DOHH2 (cell line): ENCODE data around the gene GLI1.
"Not testable (repeated sequence)": the region's sequence is repeated elsewhere in the genome, so short reads cannot be mapped to it uniquely, and the experiment has no call there.

Source experiments
- H3F3A ChIP-seq: fragments of 200-600 bp; sonication (generic), shearing (Covaris generic); 2 replicates; pipeline ENCODE4 v1.6.0; 2016; ENCODE audit warnings: antibody characterized with exemption, mild to moderate bottlenecking; ENCODE audit not compliant: control insufficient read depth, insufficient read depth
- H3K27ac ChIP-seq: fragments of 200-600 bp; sonication (generic); 2 replicates; pipeline ENCODE4 v1.5.1; 2014; ENCODE audit warnings: low read depth, mild to moderate bottlenecking, low read length, moderate library complexity
- H3K27me3 ChIP-seq: fragments of 200-600 bp; sonication (generic); 2 replicates; pipeline ENCODE4 v1.6.1; 2014; ENCODE audit warnings: mild to moderate bottlenecking, low read length, mixed read lengths; ENCODE audit not compliant: control insufficient read depth
- H3K36me3 ChIP-seq: fragments of 200-600 bp; sonication (generic); 2 replicates; pipeline ENCODE4 v1.6.1; 2014; ENCODE audit warnings: mild to moderate bottlenecking, low read length, moderate library complexity, mixed read lengths; ENCODE audit not compliant: control insufficient read depth
- H3K4me1 ChIP-seq: fragments of 200-600 bp; sonication (generic); 2 replicates; pipeline ENCODE4 v1.6.1; 2014; ENCODE audit warnings: mild to moderate bottlenecking, low read length, mixed read lengths; ENCODE audit not compliant: control insufficient read depth
- H3K4me2 ChIP-seq: fragments of 200-600 bp; sonication (generic); 2 replicates; pipeline ENCODE4 v1.6.0; 2014; ENCODE audit warnings: mild to moderate bottlenecking, low read length, moderate library complexity
- H3K4me3 ChIP-seq: fragments of 200-600 bp; sonication (generic); 2 replicates; pipeline ENCODE4 v1.5.1; 2014; ENCODE audit warnings: mild to moderate bottlenecking, low read length, mixed read lengths
- H3K79me2 ChIP-seq: fragments of 200-600 bp; sonication (generic); 2 replicates; pipeline ENCODE4 v1.6.1; 2014; ENCODE audit warnings: mild to moderate bottlenecking, low read length, mixed read lengths; ENCODE audit not compliant: control insufficient read depth
- H3K9me2 ChIP-seq: fragments of 200-600 bp; sonication (generic); replicated peaks from 2 replicates; pipeline ENCODE4 v1.6.1; 2014; ENCODE audit warnings: mild to moderate bottlenecking, low read length, mixed read lengths; ENCODE audit not compliant: control insufficient read depth
- H3K9me3 ChIP-seq: fragments of 200-600 bp; sonication (generic); 2 replicates; pipeline ENCODE4 v1.6.1; 2014; ENCODE audit warnings: antibody characterized with exemption, low read length, mixed read lengths; ENCODE audit not compliant: control insufficient read depth, insufficient read depth
- H4K20me1 ChIP-seq: fragments of 200-600 bp; sonication (generic); 2 replicates; pipeline ENCODE4 v1.6.0; 2014; ENCODE audit warnings: low read depth, mild to moderate bottlenecking, antibody characterized with exemption, low read length, moderate library complexity; ENCODE audit not compliant: control insufficient read depth, insufficient read depth
- CTCF ChIP-seq: fragments of 200-600 bp; sonication (generic); IDR thresholded peaks from one replicate; pipeline ENCODE4 v1.5.1; 2014; ENCODE audit warnings: antibody characterized with exemption, mild to moderate bottlenecking, low read depth, low read length; ENCODE audit not compliant: poor library complexity, severe bottlenecking
- EZH2phosphoT487 ChIP-seq: fragments of 200-600 bp; sonication (generic); IDR thresholded peaks from 2 replicates; pipeline ENCODE4 v1.6.1; 2017; ENCODE audit warnings: borderline replicate concordance, mild to moderate bottlenecking, antibody characterized with exemption, low read length, moderate library complexity, mixed read lengths

GLI1 gene

GRCh38 chr12:57500213-57500612 is 40.6 kb downstream of the GLI1 start:
- TF ChIP-seq CTCF (no peak), EZH2phosphoT487 (no peak)
- Histone ChIP-seq H3K4me2 (no peak overlapping the region), H3K27ac (no peak overlapping the region), H3K79me2 (peaks cover 6% of the 10 kb centered on the region; the same call in 1 of the 2 replicates), H3K9me3 (no peaks in the 10 kb centered on the region), H3K4me3 (no peak overlapping the region), H3K36me3 (peaks cover 85% of the 10 kb centered on the region), H4K20me1 (no peaks in the 10 kb centered on the region; the same call in 1 of the 2 replicates), H3K4me1 (no peaks in the 10 kb centered on the region), H3K27me3 (no peaks in the 10 kb centered on the region), H3F3A (no peaks in the 10 kb centered on the region), H3K9me2 (no peaks in the 10 kb centered on the region)

- not testable (repeated sequence) for H3K27me3 ChIP-seq, H3K9me2 ChIP-seq, H3K27ac ChIP-seq, H3K4me2 ChIP-seq, H4K20me1 ChIP-seq, H3F3A ChIP-seq, H3K9me3 ChIP-seq, H3K4me1 ChIP-seq, H3K79me2 ChIP-seq, H3K4me3 ChIP-seq
- H3K36me3 ChIP-seq: peaks cover 81% of the 10 kb centered on the region
Observed at GRCh38 chr12:57502311-57502969, 42.9 kb downstream of the GLI1 start.

GRCh38 chr12:57506541-57506940 is 47.0 kb downstream of the GLI1 start:
- H3K9me2 ChIP-seq, H3K27ac ChIP-seq: not testable (repeated sequence)
- H3K36me3 ChIP-seq: peaks cover 66% of the 10 kb centered on the region

GRCh38 chr12:57507796-57508195 is 48.2 kb downstream of the GLI1 start:
- not testable (repeated sequence) for H3K4me3 ChIP-seq
- peaks cover 68% of the 10 kb centered on the region for H3K36me3 ChIP-seq

More at GRCh38 chr12:57506541-57506940, 47.0 kb downstream of the GLI1 start:
- not testable (repeated sequence) for H3K4me2 ChIP-seq, H3K79me2 ChIP-seq, H3K27me3 ChIP-seq, H3K4me3 ChIP-seq, H3K9me3 ChIP-seq, H3F3A ChIP-seq, H4K20me1 ChIP-seq, H3K4me1 ChIP-seq

GRCh38 chr12:57511161-57511560 is 51.6 kb downstream of the GLI1 start:
- Histone ChIP-seq H3K79me2 (no peaks in the 10 kb centered on the region), H4K20me1 (no peaks in the 10 kb centered on the region), H3K9me2 (no peaks in the 10 kb centered on the region), H3K9me3 (no peaks in the 10 kb centered on the region), H3K4me1 (no peaks in the 10 kb centered on the region), H3F3A (peaks cover 28% of the 10 kb centered on the region), H3K4me3 (no peak overlapping the region), H3K27me3 (no peaks in the 10 kb centered on the region), H3K4me2 (no peak overlapping the region), H3K27ac (no peak overlapping the region), H3K36me3 (peaks cover 68% of the 10 kb centered on the region)
- TF ChIP-seq CTCF: no peak

More at GRCh38 chr12:57507796-57508195, 48.2 kb downstream of the GLI1 start:
- peaks cover 10% of the 10 kb centered on the region for H3F3A ChIP-seq
- H3K9me3 ChIP-seq, H3K79me2 ChIP-seq, H4K20me1 ChIP-seq, H3K27ac ChIP-seq, H3K27me3 ChIP-seq, H3K4me1 ChIP-seq, H3K4me2 ChIP-seq, H3K9me2 ChIP-seq: not testable (repeated sequence)
